CD4-positive, alpha-beta T cell treated with Interferon alpha-2 for 1 hour (primary cell): ENCODE measurements around the gene MAPRE2.

ENCODE experiments used
- DNase-seq, 2 donors: peaks; one replicate each; pipeline ENCODE4 v3.0.0-alpha.2; 2020 to 2022

MAPRE2 gene

DNA sequence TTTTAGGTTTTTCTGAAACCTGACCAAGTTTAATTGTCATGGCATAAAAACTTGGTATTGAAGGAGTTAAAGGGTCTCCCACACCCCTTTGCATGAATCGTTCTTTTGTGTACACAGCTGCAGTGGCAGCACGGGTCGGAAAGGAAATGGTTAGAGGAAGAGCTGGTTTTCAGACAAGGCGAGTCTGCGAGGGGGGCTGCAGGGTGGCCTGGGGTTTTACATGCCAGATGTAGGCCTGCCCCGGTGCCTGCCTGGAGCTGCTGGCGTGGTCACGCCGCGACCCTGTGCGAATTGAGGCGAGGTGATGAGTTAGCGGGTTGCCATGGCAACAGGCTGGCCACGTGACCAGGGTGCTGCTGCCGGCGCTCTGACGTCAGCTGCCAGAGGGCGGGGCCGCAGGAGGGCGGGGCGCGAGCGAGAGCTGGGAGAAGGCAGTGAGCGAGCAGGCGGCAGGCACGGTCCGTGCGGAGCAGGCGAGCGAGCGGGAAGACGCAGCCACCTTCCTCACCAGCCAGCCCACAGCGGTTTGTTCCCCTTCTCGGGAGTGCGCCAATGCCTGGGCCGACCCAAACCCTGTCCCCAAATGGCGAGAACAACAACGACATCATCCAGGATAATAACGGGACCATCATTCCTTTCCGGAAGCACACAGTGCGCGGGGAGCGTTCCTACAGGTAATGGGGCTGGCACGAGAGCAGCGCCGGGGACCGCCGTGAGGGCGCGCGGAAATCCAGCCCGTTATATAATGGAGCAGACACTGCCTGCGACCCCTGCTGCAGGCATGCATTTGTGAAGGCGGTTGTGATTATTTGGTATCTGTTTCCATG, at the start of gene MAPRE2:
TSS of gene MAPRE2 (plus strand) at position 426 of the 827 bp plus-strand sequence. CDS start at position 553, 127 bp downstream.
- DNase-seq = peak; percentile 99

DNA sequence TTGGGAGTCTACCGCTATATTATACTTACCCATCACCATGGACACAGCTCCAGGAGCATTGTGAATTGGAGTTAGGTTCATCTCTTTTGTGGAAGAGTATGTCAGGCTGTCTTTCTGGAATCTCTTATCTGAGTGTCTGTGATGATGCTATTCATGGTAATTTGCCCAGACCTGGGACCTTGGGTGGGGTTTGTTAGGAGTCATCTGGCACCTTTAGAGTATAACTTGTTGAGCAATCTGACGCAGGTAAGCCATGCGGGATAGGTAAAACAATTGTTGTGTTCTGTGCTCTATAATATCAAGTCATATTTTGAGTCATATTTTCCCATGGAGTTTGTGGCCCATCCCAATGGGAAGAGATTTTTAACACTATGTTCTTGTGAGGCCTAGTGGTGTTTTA, 49.7 kb upstream of the MAPRE2 start:
- no peak for DNase-seq

DNA sequence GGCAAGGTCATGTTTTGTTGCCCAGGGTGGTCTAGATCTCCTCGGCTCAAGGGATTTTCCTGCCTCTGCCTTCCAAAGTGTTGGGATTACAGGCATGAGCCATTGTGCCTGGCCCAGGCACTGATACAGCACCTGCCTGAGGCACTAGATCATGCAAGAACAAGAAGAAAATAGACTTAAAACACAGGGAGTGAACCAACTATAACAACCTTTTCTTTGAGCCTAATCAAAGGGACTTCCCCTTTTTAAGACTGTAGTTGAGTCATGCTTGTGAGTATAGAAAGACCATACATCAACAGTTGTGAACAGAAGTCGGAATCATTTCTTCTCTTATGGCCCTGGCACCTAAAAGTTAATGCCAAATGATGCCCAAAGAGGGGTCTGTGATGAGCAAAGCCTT, 47.9 kb upstream of the MAPRE2 start:
- no peak for DNase-seq

DNA sequence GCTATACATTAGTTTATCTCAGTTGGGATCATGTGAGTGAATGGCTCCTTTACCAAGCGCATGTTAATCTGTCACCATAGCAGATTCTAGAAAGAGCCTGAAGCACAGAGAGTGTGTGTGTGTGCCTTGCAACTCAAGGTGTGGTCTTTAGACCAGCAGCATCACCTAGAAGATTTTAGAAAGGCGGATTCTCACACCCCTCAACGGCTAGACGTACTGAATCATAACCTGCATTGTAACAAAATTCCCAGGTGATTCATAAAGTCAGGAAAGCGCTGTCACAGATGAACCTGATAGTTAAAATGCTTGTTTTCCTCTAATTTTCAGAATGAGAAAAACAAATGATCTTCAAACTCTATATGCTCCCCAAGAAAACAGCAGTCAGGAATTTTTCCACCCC, 45.5 kb upstream of the MAPRE2 start:
- no peak for DNase-seq

DNA sequence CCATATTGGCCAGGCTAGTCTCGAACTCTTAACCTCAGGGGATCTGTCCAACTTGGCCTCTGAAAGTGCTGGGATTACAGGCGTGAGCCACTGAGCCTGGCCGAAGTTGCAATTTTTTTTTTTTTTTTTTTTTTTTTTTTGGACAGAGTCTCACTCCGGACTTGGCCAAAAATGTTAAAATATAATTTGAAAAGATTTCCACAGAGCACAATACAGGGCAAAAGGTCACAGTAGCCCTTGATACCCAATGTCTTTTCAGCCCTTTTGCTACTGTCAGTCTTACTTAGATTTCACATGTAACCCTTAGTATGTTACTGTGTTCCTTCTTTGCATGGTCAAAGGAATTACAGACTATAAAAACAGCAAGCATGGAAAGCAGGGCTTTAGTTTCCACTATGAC, 42.6 kb upstream of the MAPRE2 start:
- DNase-seq = no peak

DNA sequence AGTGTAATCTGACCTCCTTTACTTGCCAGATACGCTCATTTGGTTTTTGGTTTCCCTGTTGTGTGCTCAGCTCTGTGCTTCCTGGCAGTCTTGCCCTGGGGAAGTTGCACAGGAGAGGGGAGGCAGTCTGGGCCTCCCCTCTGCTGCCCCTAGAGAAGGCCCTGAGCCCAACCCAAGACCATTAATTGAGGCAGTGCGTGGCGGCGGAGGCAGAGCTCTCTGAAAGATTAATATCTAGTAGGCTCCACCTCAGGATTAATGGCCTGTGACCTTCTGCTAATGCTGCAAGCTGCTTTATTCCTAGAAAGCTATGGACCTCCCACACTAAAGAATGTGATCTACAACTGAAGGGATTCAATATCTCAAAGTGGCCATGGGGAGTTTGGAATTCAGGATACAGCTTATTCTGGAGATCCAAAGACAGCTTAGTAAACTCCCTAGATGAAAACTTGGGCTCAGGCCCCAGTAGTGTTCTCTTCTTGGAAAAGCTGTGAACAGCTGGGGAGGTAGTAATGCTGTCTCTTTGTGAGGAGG, 41.4 kb upstream of the MAPRE2 start:
- no peak for DNase-seq

DNA sequence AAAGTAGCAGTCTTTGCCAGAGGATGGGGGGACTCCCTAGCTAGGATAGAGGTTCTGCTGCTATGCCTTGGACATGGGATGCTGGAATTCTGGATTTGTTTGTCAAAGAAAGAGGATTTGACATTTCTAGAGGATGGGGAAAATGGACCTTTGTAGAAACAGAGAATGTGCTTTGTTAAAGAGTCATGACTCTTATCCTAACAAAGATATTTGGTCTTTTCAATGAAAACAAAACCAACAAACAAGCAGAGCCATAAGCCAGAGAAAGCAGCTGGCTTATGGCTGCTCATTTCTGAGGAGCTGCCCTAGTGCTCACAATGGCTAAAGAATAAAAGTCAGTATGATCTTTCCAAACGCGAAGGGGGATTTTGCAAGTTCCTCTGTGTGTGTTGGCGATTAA, 40.8 kb upstream of the MAPRE2 start:
- no peak for DNase-seq

DNA sequence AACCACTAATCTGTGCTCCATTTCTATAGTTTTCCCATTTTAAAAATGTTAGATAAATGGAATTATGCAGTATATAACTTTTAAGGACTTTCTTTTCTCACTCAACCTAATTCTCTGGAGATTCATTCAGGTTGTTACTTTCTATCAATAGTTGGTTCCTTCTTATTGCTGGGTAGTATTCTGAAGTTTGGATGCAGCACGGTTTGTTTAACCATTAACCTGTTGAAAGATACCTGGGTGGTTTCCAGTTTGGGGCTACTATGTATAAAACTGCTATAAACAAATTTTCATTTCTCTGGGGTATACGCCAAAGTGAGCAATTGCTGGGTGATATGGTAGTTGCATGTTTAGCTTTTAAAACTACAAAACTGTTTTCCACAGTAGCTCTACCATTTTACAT, 39.1 kb upstream of the MAPRE2 start:
- no peak for DNase-seq

DNA sequence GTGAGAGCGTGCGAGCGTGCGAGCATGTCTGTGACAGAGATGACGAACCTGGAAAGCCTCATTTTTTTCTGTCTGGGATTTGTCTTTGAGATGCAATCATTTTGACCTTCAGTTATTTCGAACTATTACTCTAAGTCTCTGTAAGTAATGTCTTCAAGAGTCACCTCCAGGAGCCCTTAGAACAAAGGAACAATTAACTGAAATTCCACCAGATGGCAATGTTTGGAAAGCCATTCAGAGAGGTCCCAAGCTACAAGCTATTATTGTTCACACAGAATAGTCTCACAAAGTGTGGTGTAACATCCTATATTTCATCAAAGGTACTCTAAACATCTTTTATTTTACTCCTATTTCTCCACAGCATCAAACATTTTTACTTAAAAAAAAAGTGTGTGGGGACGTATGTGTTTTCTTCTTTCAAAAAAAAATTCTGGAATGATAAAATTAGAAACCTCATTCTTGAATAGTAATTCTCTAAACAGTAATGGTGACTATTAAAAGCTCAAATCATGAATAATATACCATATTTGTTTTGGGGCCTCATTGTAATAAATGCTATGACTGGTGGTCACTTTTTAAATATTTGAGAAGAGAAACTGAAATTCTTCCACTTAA, 35.1 kb upstream of the MAPRE2 start:
- DNase-seq = peak; percentile 9 to 72

DNA sequence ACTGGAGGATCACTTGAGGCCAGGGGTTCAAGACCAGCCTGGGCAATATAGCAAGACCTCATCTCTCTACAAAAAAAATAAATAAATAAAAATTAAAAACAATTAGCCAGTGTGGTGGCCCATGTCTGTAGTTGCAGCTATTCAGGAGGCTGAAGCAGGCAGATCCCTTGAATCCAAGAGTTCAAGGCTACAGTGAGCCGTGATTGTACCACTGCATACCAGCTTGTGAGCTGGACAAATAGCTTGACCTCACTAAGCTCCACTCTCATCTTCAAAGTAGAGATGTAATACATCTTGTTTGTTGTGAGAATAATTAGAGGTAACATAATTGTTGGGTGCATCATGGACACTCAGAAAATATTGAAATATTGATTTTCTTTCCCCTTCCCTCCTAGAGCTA, 31.1 kb upstream of the MAPRE2 start:
- no peak for DNase-seq

DNA sequence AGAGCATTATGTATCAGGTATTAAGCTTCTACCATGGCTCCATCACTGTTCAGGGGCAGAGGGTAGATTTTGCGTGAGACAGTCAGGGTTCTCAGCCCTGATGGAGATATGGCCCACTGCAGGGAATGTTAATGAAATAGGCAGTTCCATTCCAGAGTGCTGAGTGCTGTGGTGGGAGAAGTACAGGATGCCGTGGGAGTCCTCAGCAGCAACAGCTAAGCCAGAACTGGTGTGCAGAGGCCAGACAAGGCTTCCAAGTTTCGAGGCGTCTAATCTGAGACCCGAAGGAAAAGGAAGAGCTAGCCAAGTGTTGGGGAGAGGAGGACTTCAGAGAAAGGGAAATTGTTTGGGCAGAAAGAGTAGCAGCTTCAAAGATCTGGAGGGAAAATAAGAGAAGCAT, 30.2 kb upstream of the MAPRE2 start:
- no peak for DNase-seq

DNA sequence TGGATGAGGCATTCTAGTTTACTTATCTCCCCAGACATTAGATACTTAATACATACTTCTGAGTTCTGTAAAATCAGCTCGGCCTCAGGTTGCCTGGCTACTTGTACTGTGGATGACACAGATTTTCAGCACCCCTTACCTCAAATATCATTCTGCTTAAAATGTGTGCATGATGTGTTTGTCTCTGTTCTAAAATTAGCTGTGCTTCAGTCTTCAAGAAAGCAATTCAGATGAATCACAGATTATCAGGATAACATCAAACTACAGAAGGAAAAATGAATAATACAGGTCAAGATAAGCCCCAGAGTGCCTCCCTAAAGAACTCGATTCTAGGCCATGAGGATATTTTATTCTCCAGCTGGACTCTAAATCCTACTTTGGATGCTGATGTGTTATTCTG, 21.3 kb upstream of the MAPRE2 start:
- DNase-seq = no peak

DNA sequence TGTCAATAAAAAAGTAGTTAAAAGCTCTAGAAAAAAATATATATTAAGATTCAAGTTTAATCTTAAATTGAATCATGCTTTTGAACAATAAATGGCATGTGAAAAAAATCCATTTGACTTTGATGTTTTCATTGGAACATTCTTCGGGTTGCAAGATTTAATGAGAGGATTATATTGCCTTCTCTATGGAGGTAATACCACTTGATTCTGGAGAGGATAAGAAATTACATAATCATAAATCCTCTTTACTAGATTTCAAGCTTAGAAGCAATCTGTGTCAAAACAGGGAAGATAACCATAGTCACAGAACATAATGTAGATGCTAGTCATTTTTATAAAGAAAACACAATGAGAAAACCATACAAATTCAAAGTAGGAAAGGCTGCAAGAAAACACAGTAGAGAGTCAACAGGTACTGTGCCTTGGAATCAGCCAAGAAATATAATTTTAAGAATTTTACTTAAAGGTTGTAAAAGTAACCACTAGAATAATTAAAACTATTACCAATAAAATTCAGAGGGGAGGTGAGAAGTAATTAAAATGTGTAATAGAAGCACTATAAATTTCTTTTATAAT, 18.7 kb upstream of the MAPRE2 start:
- DNase-seq = no peak

DNA sequence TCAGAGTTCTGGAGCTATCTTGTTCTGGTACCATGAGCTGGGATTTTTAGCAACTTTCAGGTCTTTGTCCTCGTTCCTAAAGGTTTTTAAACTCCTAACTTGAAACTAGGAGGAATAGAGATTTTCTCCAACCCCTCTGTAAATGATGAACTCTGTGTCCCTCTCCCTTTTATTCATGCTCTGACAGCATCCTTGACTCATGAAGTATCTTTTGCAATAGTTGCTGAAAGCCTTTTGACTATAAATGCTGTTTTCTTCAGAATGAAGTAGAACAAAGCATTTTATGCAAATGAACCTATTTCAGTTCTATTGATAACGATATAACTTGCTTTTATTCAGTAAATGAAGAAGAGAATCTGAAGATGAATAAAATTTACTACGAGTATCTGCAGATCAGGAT, 17.0 kb upstream of the MAPRE2 start:
- no peak for DNase-seq

DNA sequence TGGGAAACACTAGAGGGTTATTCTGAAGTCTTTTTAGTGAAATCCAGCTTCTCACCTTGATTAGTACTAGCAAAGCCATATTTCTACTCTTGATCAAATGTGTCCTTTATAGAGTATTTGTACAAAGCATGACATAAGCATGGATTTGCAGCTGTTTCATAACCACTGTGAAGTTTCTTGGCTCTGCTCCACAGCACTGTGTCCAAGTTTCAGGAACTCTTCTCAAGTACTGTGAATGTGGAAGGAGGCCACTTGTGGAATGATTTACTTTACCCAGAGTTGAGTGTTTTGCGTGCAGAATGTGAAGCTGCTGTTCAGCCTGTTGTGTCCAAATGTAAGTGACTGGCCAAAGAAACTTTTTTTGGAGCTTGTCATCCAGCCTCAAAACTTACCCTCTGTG, 16.2 kb upstream of the MAPRE2 start:
- no peak for DNase-seq

DNA sequence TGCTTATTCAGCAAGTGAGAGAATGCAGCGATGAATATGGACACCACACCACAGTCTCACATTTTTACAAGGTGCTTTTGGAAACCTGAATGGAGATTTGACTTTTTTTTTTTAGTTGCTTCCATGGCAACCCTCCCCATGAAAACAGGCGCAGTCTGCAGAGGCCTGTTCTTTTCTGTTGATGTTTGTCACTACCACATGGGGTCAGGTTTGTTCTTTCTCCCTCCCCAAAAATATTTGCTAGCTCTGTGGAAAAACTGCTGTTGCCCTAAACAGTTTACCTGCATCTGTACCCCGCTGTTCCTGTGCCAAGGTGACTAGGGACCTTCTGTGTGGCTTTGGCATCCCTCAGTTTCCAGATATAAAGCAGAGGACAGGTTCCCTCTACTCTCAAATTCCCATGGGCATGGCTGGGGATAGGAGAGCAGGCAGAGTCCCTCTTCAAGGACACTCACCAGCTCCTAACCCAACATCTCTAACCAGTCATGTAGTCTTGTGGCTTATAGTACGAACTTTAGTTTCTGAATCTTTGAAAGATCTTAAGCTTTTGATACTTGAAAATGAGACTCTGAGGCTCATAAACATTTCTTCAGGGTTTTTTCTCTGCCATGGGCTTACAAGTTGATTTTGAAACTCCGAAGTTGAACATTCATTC, 14.7 kb upstream of the MAPRE2 start:
- DNase-seq = peak; percentile 38 to 66

DNA sequence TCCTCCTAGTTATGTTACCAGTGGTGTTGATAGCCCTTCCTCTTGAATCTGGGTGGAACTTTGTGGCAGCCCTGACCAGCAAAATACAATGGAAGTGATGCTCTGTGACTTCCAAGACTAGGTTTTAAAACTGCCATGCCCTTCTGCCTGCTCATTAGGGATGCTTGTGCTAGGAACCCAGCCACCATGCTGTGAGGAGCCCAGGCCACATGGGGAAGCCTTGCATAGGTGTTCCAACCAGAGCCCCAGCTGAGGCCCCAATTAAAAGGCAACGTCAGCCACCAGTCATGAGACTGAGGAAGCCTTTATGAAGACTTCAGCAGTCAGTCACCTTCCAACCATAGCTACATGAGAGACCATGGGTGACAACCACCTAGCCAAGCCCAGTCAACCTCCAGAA, 14.0 kb upstream of the MAPRE2 start:
- DNase-seq = no peak

DNA sequence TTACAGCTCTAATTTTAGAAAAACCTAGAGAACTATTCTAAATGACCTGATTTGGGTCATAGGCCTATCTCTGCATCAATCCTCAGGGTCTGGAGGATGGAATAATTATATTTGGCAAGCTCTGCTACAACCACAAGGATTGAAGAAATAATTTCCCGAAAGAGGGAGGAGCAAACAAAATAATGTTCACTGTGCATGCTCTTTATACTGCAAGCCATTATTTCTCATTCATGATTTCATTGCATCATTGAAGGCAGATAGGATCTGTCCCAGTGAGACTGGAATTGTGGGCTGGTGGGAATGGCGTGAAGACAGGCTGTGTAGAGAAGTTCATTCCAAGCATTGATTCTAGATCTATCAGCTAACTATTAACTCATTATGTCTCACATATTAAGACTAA, 12.7 kb upstream of the MAPRE2 start:
- no peak for DNase-seq

DNA sequence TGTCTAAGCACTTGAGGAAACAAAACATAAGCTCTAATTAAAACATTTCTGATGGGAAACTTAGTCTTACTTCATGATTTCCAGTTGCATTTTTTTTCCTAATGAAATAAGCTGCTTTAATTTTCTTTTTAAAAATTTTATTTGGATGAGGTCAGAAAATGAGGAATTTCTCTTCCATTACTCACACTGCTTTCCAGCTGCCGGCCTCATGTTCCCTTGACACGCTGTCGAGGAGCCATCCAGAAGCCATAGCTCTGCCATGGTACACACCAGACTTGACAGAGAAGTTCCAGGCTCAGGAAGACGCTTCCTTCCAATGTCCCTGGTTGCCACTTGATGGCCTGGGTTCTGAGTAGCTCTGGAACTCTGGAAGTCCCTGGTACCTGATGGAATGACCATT, 12.1 kb upstream of the MAPRE2 start:
- DNase-seq = no peak

DNA sequence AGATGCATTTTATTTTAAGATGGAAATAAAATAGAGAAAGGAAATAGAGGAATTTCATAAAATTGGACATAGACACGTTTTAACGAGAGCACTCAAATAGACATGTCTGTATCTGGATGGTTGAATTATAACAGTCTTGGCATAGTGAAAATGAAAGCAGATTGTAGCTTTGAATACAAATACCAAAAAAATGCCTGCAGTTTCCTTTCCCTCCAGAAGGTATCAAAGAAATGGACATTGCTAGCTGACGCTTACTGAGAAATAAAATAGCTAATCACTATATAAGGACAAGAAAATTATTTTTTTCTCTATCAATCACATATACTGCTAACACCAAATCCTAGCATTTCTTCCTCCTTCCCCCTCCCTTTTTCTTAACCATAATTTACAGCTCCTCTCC, 11.4 kb upstream of the MAPRE2 start:
- DNase-seq = peak in 1 of 2 donors; percentile 67

DNA sequence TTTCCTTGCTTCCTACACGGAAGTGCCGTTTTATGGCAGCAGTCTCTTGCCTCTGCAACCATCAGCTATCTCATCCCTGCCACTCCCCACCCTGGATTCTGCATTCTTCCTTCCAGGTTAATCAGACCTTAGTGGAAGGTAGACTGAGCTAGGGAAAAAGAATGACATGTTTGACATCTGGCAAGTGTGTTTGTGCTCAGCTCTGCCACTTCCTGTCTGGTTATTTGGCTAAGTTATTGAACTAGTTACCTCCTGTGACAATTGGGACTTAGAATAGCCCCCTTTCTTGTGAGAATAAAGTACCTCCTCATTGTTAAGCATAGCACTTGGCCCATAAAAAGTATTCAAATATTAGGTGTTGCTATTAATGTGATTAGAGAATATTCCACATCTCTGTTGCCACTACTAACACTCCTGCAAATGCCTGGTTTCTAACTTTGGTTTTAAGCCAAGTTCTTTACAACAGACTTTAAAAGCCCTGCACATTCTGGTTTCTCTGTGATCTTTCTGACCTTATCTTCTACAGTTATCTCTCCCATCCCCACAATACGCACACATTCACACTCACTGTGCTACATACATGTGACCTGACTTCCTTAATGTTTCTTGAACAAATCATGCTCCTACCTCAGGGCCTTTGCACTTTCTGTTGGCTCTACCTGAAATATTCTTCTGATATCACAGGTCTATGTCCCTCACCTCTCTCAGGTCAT, 10.8 kb upstream of the MAPRE2 start:
- DNase-seq = peak in 1 of 2 donors; percentile 61

DNA sequence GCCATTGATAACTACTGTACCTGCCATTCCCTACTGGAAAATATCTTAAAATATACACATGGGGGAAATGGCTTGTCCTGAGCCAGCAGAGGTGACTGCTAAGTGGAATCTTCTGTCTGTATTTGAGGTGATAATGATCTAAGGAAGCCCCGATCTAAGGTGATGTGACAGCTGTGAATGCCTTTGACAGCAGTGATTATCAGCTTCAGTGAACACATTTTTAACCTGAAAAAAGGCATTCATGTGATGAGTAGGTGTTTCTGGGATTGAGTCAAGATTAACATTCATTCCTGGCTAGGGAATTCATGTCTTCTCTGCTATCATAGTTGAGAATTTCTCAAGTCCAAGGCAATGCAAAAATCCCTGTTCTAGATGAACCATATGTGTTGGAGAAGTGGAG, 9.1 kb upstream of the MAPRE2 start:
- no peak for DNase-seq

DNA sequence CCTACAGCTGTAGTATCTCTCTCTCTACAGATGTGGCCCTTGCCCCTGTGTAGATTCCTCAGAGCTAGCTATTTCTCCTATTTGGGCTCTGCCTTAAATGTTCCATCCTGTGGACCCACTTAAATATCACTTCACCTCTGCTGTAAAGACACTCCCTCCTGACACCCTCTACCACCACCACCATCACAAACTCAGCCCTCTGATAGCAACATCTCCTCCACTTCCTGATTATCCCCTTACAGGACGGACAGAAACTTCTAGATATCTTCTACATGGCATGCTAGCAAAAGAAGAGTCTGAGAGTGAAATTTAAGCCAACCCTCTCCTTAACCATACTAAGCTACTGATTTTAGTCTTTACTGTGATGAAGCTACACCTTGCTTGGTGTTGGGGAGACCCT, 3.2 kb upstream of the MAPRE2 start:
- DNase-seq = no peak
